Type B pancreatic cell (in vitro differentiated cells): ENCODE measurements around the gene TRPC1. TPM values are rescaled to one million over a fixed set of nuclear protein-coding genes. Genes with fewer than 3 reads are reported as not detected.

Experiments used
- DNase-seq: peaks from one replicate; pipeline ENCODE4 v3.0.0; 2021; ENCODE audit warnings: mixed read lengths; ENCODE audit not compliant: unreplicated experiment; ENCODE audit errors: extremely low spot score
- H3K27ac Mint-ChIP-seq: 2 replicates; pipeline ENCODE4 v1.8.0; 2021; ENCODE audit warnings: mild to moderate bottlenecking, mixed read lengths
- H3K27me3 Mint-ChIP-seq: 2 replicates; pipeline ENCODE4 v1.8.0; 2021; ENCODE audit warnings: mixed read lengths
- H3K36me3 Mint-ChIP-seq: 2 replicates; pipeline ENCODE4 v1.8.0; 2021; ENCODE audit warnings: mixed read lengths
- H3K4me1 Mint-ChIP-seq: one replicate; pipeline ENCODE4 v1.8.0; 2021; ENCODE audit warnings: mixed read lengths; ENCODE audit not compliant: unreplicated experiment
- H3K4me3 Mint-ChIP-seq: 2 replicates; pipeline ENCODE4 v1.8.0; 2021; ENCODE audit warnings: mild to moderate bottlenecking, mixed read lengths
- H3K9me3 Mint-ChIP-seq: 2 replicates; pipeline ENCODE4 v1.8.0; 2021; ENCODE audit warnings: mixed read lengths
- total RNA-seq: library from RNA; stranded (reverse); gene quantifications from 2 replicates; pipeline ENCODE4 v1.2.1, GENCODE V29; 2021; ENCODE audit warnings: low replicate concordance
- TF ChIP-seq, protein P1 (sequence below): fragments of 200-600 bp; sonication (generic); conservative IDR thresholded peaks from 2 replicates; pipeline ENCODE4 v1.5.0; 2021; ENCODE audit warnings: antibody characterized with exemption, mild to moderate bottlenecking

Gene TRPC1
- total RNA-seq, 1 donor from 2014 or later = 11.7 TPM

- no peaks in the 10 kb centered on the region for H3K27me3 Mint-ChIP-seq
- no peaks in the 10 kb centered on the region for H3K36me3 Mint-ChIP-seq
- H3K4me3 Mint-ChIP-seq = no peak overlapping the region
- no peaks in the 10 kb centered on the region for H3K4me1 Mint-ChIP-seq
- no peak overlapping the region for H3K27ac Mint-ChIP-seq
- TF ChIP-seq, protein P1, sequence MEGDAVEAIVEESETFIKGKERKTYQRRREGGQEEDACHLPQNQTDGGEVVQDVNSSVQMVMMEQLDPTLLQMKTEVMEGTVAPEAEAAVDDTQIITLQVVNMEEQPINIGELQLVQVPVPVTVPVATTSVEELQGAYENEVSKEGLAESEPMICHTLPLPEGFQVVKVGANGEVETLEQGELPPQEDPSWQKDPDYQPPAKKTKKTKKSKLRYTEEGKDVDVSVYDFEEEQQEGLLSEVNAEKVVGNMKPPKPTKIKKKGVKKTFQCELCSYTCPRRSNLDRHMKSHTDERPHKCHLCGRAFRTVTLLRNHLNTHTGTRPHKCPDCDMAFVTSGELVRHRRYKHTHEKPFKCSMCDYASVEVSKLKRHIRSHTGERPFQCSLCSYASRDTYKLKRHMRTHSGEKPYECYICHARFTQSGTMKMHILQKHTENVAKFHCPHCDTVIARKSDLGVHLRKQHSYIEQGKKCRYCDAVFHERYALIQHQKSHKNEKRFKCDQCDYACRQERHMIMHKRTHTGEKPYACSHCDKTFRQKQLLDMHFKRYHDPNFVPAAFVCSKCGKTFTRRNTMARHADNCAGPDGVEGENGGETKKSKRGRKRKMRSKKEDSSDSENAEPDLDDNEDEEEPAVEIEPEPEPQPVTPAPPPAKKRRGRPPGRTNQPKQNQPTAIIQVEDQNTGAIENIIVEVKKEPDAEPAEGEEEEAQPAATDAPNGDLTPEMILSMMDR = no peak
- no peaks in the 10 kb centered on the region for H3K9me3 Mint-ChIP-seq
- no peak for DNase-seq
Observed at GRCh38 chr3:142716102-142716501, 7.7 kb upstream of the TRPC1 start.

DNA sequence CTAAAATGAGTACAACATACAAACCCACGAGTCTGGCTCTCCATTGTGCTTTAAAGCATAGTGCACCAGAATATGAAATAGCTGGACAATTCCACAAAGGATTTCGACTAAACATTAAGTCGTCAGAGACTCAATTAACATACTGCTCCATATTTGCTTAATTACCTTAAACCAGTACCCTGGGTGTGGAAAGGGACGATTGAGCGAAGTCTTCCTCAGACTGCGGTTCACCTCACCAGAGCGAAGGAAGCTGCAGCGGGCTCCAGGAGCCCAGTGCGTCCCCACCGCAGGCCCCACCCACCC lies 218 bp upstream of the TRPC1 start:
- peak overlapping the region; percentile 57 for H3K27ac Mint-ChIP-seq
- no peaks in the 10 kb centered on the region for H3K4me1 Mint-ChIP-seq
- TF ChIP-seq, protein P1 = no peak
- peaks cover 15% of the 10 kb centered on the region for H3K27me3 Mint-ChIP-seq
- peak overlapping the region; percentile 89 for H3K4me3 Mint-ChIP-seq
- DNase-seq = no peak
- peaks cover 6% of the 10 kb centered on the region for H3K9me3 Mint-ChIP-seq
- no peaks in the 10 kb centered on the region for H3K36me3 Mint-ChIP-seq

DNA sequence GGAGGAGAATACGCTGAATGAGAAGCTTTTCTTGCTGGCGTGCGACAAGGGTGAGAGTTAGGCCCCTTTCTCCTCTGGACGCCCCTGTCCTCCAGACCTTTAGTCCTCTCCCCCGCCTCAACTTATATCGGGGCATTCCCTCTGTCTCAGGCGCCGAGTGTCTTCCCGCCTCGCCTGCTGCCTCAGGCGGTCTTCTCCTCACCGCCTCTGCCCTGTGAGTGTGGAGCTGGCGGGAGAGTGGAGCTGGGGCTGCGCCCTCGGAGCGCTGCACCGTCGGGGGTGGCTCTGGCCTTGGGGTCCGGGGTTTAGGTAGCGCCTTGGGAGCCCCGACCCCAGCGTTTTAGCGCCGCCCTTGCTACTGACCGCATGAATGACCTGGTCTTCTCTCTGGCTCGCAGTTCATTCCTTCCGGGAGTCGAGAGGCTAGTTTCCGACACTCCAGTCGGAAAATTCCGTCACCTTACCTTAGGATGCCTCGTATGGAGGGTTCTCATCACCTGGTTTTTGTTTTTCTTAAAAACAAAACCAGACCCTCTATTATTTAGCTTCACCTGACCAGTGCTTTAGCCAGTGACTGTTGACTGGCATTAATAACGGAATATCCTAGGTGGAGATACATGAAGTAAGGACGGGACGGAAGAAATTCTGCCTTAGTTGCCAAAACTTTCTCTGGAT lies 985 bp downstream of the TRPC1 start:
- peak overlapping the region; percentile 77 for H3K27ac Mint-ChIP-seq
- TF ChIP-seq, protein P1 = peak; percentile 24
- H3K4me3 Mint-ChIP-seq = peak overlapping the region; percentile 92
- DNase-seq = peak; percentile 76
- H3K36me3 Mint-ChIP-seq = no peaks in the 10 kb centered on the region
- no peaks in the 10 kb centered on the region for H3K4me1 Mint-ChIP-seq
- peaks cover 6% of the 10 kb centered on the region for H3K9me3 Mint-ChIP-seq
- H3K27me3 Mint-ChIP-seq = peaks cover 15% of the 10 kb centered on the region

DNA sequence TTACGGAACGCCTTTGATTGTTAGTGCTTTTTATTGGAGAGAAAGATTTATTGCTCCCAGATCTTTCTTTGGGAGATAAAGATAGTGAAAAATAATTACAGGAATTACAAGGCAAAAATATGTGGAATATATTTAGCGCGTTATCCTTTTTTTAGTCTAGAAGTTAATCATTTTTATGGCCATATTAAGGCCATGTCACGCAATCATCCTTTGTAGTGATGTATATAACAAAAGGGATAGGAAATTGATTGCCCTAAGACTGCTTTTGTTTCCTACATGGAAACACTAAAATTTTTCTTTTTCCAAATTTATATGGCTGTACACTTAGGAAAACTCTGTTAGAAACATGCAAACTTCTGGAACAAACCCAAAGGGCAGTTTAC lies 1.5 kb downstream of the TRPC1 start:
- no peaks in the 10 kb centered on the region for H3K4me1 Mint-ChIP-seq
- no peaks in the 10 kb centered on the region for H3K36me3 Mint-ChIP-seq
- peak overlapping the region; percentile 77 for H3K27ac Mint-ChIP-seq
- peaks cover 6% of the 10 kb centered on the region for H3K9me3 Mint-ChIP-seq
- TF ChIP-seq, protein P1 = no peak
- peak overlapping the region; percentile 92 for H3K4me3 Mint-ChIP-seq
- no peak for DNase-seq
- peaks cover 15% of the 10 kb centered on the region for H3K27me3 Mint-ChIP-seq

GRCh38 chr3:142726017-142726416 lies 2.2 kb downstream of the TRPC1 start:
- H3K27me3 Mint-ChIP-seq = peaks cover 15% of the 10 kb centered on the region
- TF ChIP-seq, protein P1 = no peak
- peak overlapping the region; percentile 42 for H3K4me3 Mint-ChIP-seq
- H3K9me3 Mint-ChIP-seq = peaks cover 6% of the 10 kb centered on the region
- H3K4me1 Mint-ChIP-seq = no peaks in the 10 kb centered on the region
- no peak for DNase-seq
- no peaks in the 10 kb centered on the region for H3K36me3 Mint-ChIP-seq
- no peak overlapping the region for H3K27ac Mint-ChIP-seq

- H3K27ac Mint-ChIP-seq = no peak overlapping the region
- no peaks in the 10 kb centered on the region for H3K9me3 Mint-ChIP-seq
- TF ChIP-seq, protein P1 = no peak
- H3K36me3 Mint-ChIP-seq = no peaks in the 10 kb centered on the region
- no peaks in the 10 kb centered on the region for H3K27me3 Mint-ChIP-seq
- peaks cover 5% of the 10 kb centered on the region for H3K4me1 Mint-ChIP-seq
- no peak overlapping the region for H3K4me3 Mint-ChIP-seq
- DNase-seq = no peak
Observed at GRCh38 chr3:142732066-142732465, 8.2 kb downstream of the TRPC1 start.
